Pancreas (tissue), 10 donors: ENCODE measurements around the gene GALNT5. TPM values are rescaled to one million over a fixed set of nuclear protein-coding genes. Genes with fewer than 3 reads are reported as not detected.

Experiments
- ATAC-seq, 4 donors: fragments of 200-7000 bp; cut with Tn5 transposase; one replicate each; pipeline versions ENCODE4 v1.8.0 to v1.9.1; 2020; ENCODE audit warnings: mild to moderate bottlenecking in 4 of 4, moderate library complexity in 4 of 4
- DNase-seq, 6 donors: peaks; one replicate each; pipeline ENCODE4 v3.0.0-alpha.2; 2020
- FAIRE-seq: peaks from 2 replicates; lab custom pipeline; 2012; peaks lifted over from hg19 to GRCh38; lab: Jason Lieb, UNC
- H3K27ac ChIP-seq, 4 donors: fragments of 200-600 bp; sonication (generic); 1 replicate in 3 of 4; 2 replicates in 1 of 4; pipeline versions ENCODE4 v1.5.0 to v1.8.0; 2020
- H3K27me3 ChIP-seq, 4 donors: fragments of 200-600 bp; one replicate each; pipeline ENCODE4 v1.8.0; 2021
- H3K36me3 ChIP-seq, 3 donors: fragments of 200-600 bp; sonication (generic) in 1 of 3; one replicate each; pipeline versions ENCODE4 v1.5.0 to v1.8.0; 2020 to 2021
- H3K4me1 ChIP-seq, 3 donors: fragments of 200-600 bp; one replicate each; pipeline ENCODE4 v1.8.0; 2021
- H3K4me3 ChIP-seq, 4 donors: fragments of 200-600 bp; sonication (generic) in 2 of 4; one replicate each; pipeline versions ENCODE4 v1.5.0 to v1.8.0; 2020 to 2021
- H3K9me3 ChIP-seq, 4 donors: fragments of 200-600 bp; one replicate each; pipeline ENCODE4 v1.8.0; 2021
- CTCF ChIP-seq, 4 donors: fragments of 200-600 bp; sonication (generic) in 3 of 4; IDR thresholded peaks; one replicate each; pipeline versions ENCODE4 v1.5.0 to v1.8.0; 2021; ENCODE audit warnings: antibody characterized with exemption in 4 of 4
- WGBS, 2 donors: extraction: QIAGEN DNeasy Blood & Tissue Kit; methylation state at CpG; one replicate each; pipeline ENCODE4 v1.1.7; 2013; 5-methylcytosine and 5-hydroxymethylcytosine counted together
- intact Hi-C, 3 donors: fragments of 100-400 bp; cut with DNase I; formaldehyde crosslinking; loops; one replicate each; pipeline versions ENCODE4 v1.11.1 to v1.14.2; 2022
- polyA plus RNA-seq, 2 donors: library from polyadenylated mRNA; stranded (reverse); fragments of 200-250 nt; gene quantifications; one replicate each; pipeline ENCODE4 v1.2.3, GENCODE V29; 2013
- total RNA-seq, 6 donors: library from RNA; stranded (reverse); fragmentation: NEBNext Ultra II Directional in 4 of 6; extraction: Animal tissue kit (Norgen Biotek cat#: 25700) in 4 of 6; gene quantifications; one replicate each; pipeline versions ENCODE4 v1.2.1 to v1.2.4, GENCODE V29; 2021 to 2023
- donor health status: healthy with polysubstance abuse.
- donor health status: DM: no; HTN: no; CAD: no; lungs with moderate emphysema.
- donor health status: DM: no; HTN: no; CAD: no.
- donor health status: control.
- donor health status: control.
- donor health status: Bipolar disorder and iron deficiency.
- donor health status: DM: yes; HTN: yes; CAD: no.
- donor health status: DM: no; HTN: no; CAD: no.
- donor health status: DM: no; HTN: no; CAD: no.
- donor health status: DM: yes; HTN: yes; CAD: no.

The GALNT5 gene
- total and polyA plus RNA-seq, 8 donors: 0.08 to 0.60 (median 0.16) TPM; not detected in 2

- DNase-seq: no peak
- H3K27ac ChIP-seq: no peak overlapping the region
- intact Hi-C loops: no loop called here
- no peaks in the 10 kb centered on the region for H3K9me3 ChIP-seq
- H3K4me1 ChIP-seq: no peaks in the 10 kb centered on the region
- no peak for TF ChIP-seq CTCF (IDR thresholded peaks at IDR 0.05)
- FAIRE-seq: no peak
- no peaks in the 10 kb centered on the region for H3K27me3 ChIP-seq
- whole genome bisulfite sequencing, 2 donors: 91 to 97% methylated on average over 6 of the region's 6 CpGs
- no peak overlapping the region for H3K4me3 ChIP-seq
- no peaks in the 10 kb centered on the region for H3K36me3 ChIP-seq
- ATAC-seq: no peak
Observed at GRCh38 chr2:157281316-157281715, 23.8 kb downstream of the GALNT5 start.

- Histone ChIP-seq H3K4me3 (no peak overlapping the region), H3K36me3 (no peaks in the 10 kb centered on the region), H3K4me1 (no peaks in the 10 kb centered on the region), H3K27me3 (no peaks in the 10 kb centered on the region), H3K27ac (no peak overlapping the region), H3K9me3 (no peaks in the 10 kb centered on the region)
- no peak for TF ChIP-seq CTCF (IDR thresholded peaks at IDR 0.05)
- intact Hi-C loops: no loop called here
- FAIRE-seq: no peak
- DNase-seq: no peak
- WGBS, 2 donors: 48 to 62% methylated on average over 2 of the region's 2 CpGs
- ATAC-seq: no peak
Observed at GRCh38 chr2:157283468-157283867, 26.0 kb downstream of the GALNT5 start.

- H3K9me3 ChIP-seq: no peaks in the 10 kb centered on the region
- H3K36me3 ChIP-seq: no peaks in the 10 kb centered on the region
- H3K4me3 ChIP-seq: no peak overlapping the region
- FAIRE-seq: no peak
- no peak for TF ChIP-seq CTCF (IDR thresholded peaks at IDR 0.05)
- 94 to 100% methylated on average over 1 of the region's 1 CpG for WGBS, 2 donors
- H3K27ac ChIP-seq: no peak overlapping the region
- no peaks in the 10 kb centered on the region for H3K27me3 ChIP-seq
- no peak for ATAC-seq
- intact Hi-C loops: no loop called here
- no peak for DNase-seq
- no peaks in the 10 kb centered on the region for H3K4me1 ChIP-seq
Observed at GRCh38 chr2:157287160-157287559, 29.7 kb downstream of the GALNT5 start.

- DNase-seq (no peak), ATAC-seq (no peak), FAIRE-seq (no peak)
- H3K9me3 ChIP-seq: no peaks in the 10 kb centered on the region
- H3K4me1 ChIP-seq: no peaks in the 10 kb centered on the region
- intact Hi-C loops: no loop called here
- H3K36me3 ChIP-seq: no peaks in the 10 kb centered on the region
- 90 to 94% methylated on average over 2 of the region's 2 CpGs for WGBS, 2 donors
- H3K27ac ChIP-seq: no peak overlapping the region
- no peaks in the 10 kb centered on the region for H3K27me3 ChIP-seq
- no peak overlapping the region for H3K4me3 ChIP-seq
- TF ChIP-seq CTCF (IDR thresholded peaks at IDR 0.05): no peak
Observed at GRCh38 chr2:157290525-157290924, 33.0 kb downstream of the GALNT5 start.

- H3K4me1 ChIP-seq: no peaks in the 10 kb centered on the region
- H3K27ac ChIP-seq: no peak overlapping the region
- no peak for DNase-seq
- H3K36me3 ChIP-seq: no peaks in the 10 kb centered on the region
- no peak overlapping the region for H3K4me3 ChIP-seq
- no peak for FAIRE-seq
- WGBS, 2 donors: 75 to 78% methylated on average over 1 of the region's 1 CpG
- no peak for TF ChIP-seq CTCF (IDR thresholded peaks at IDR 0.05)
- H3K27me3 ChIP-seq: no peaks in the 10 kb centered on the region
- H3K9me3 ChIP-seq: no peaks in the 10 kb centered on the region
- ATAC-seq: peak in 3 of 4 donors; percentile 39 to 56 (median 42)
- intact Hi-C loops: no loop called here
Observed at GRCh38 chr2:157291018-157291417, 33.5 kb downstream of the GALNT5 start.
